ENCODE data around the gene NOXA1. TPM values are rescaled to one million over a fixed set of nuclear protein-coding genes. Genes with fewer than 3 reads are reported as not detected.

The NOXA1 gene
- total RNA-seq, 1 donor from 2014 or later = 2.1 TPM

GRCh38 chr9:137415451-137415850 lies 7.7 kb upstream of the NOXA1 start:
- TF ChIP-seq, protein P1, sequence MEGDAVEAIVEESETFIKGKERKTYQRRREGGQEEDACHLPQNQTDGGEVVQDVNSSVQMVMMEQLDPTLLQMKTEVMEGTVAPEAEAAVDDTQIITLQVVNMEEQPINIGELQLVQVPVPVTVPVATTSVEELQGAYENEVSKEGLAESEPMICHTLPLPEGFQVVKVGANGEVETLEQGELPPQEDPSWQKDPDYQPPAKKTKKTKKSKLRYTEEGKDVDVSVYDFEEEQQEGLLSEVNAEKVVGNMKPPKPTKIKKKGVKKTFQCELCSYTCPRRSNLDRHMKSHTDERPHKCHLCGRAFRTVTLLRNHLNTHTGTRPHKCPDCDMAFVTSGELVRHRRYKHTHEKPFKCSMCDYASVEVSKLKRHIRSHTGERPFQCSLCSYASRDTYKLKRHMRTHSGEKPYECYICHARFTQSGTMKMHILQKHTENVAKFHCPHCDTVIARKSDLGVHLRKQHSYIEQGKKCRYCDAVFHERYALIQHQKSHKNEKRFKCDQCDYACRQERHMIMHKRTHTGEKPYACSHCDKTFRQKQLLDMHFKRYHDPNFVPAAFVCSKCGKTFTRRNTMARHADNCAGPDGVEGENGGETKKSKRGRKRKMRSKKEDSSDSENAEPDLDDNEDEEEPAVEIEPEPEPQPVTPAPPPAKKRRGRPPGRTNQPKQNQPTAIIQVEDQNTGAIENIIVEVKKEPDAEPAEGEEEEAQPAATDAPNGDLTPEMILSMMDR (conservative IDR thresholded peaks at IDR 0.05; ENCODE audit: low read depth, low read length) = no peak
- DNase-seq (ENCODE audit: low read depth) = no peak
- H3K4me3 ChIP-seq (ENCODE audit: low read depth, low read length) = no peak overlapping the region

DNA sequence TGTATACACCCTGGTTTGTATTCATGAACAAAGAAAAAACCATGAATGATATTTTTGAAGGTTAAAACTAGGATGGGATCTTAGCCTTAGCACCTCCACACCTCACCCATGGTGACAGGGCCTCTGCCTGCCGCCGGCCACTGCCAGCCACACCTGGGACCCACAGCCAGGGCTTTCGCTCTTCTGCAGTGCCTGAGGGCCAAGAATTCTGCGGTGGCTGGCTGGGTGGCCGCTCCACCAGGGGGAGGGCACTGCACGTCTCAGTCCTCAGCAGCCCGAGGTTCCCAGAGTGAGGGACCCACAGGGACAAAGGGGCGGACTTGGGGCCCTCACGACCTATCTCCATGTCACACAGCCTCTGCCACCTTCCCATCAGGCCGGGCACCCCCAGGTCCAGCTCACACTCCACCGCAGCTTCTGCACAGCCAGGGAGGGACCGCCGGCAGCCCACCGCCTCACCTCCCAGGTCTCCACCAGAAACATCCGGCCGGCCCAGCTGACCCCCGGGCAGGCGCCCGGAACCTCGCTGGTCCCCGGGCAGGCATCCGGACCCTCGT lies 7.1 kb upstream of the NOXA1 start:
- TF ChIP-seq, protein P1 (conservative IDR thresholded peaks at IDR 0.05; ENCODE audit: low read depth, low read length) = no peak

DNA sequence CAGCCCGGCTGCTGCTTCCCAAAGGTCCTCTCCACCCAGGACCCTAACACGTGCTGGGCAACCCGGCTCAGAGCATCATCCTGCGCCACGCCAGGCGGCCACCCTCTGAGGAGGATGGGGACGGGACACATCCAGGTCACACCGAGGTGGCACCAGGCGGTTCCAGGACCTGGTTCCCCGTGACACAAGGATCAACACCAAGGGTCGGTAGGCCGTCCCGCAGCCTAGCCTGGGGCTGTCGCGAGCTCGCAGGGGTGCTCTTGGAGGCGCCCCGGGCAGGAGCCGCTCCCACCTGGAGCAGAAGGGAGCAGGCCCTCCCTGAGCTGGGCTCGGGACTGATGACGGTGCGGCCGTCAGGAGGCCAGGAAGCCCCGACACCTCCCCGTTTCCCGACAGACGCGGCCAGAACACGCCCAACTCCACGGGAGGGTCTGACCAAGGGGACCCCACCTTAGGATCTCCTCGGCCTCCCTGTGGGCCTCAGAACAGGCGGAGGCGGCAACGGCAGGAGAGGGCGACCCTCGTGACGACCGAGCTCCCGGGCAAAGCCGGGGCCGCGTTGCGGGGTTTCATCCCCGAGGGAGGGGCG lies 6.5 kb upstream of the NOXA1 start:
- DNase-seq (ENCODE audit: low read depth) = no peak
- TF ChIP-seq, protein P1 (conservative IDR thresholded peaks at IDR 0.05; ENCODE audit: low read depth, low read length) = no peak
- H3K4me3 ChIP-seq (ENCODE audit: low read depth, low read length) = no peak overlapping the region

More for the DNA sequence above, 7.1 kb upstream of the NOXA1 start:
- H3K4me3 ChIP-seq (ENCODE audit: low read depth, low read length) = no peak overlapping the region
- no peak for DNase-seq (ENCODE audit: low read depth)

GRCh38 chr9:137417161-137418021 lies 5.8 kb upstream of the NOXA1 start:
- DNase-seq (ENCODE audit: low read depth) = no peak
- TF ChIP-seq, protein P1 (conservative IDR thresholded peaks at IDR 0.05; ENCODE audit: low read depth, low read length) = no peak
- H3K4me3 ChIP-seq (ENCODE audit: low read depth, low read length) = no peak overlapping the region

GRCh38 chr9:137421838-137422603 lies 1.2 kb upstream of the NOXA1 start:
- TF ChIP-seq, protein P1 (conservative IDR thresholded peaks at IDR 0.05; ENCODE audit: low read depth, low read length) = no peak
- H3K4me3 ChIP-seq (ENCODE audit: low read depth, low read length) = peak overlapping the region; percentile 69
- DNase-seq (ENCODE audit: low read depth) = no peak

DNA sequence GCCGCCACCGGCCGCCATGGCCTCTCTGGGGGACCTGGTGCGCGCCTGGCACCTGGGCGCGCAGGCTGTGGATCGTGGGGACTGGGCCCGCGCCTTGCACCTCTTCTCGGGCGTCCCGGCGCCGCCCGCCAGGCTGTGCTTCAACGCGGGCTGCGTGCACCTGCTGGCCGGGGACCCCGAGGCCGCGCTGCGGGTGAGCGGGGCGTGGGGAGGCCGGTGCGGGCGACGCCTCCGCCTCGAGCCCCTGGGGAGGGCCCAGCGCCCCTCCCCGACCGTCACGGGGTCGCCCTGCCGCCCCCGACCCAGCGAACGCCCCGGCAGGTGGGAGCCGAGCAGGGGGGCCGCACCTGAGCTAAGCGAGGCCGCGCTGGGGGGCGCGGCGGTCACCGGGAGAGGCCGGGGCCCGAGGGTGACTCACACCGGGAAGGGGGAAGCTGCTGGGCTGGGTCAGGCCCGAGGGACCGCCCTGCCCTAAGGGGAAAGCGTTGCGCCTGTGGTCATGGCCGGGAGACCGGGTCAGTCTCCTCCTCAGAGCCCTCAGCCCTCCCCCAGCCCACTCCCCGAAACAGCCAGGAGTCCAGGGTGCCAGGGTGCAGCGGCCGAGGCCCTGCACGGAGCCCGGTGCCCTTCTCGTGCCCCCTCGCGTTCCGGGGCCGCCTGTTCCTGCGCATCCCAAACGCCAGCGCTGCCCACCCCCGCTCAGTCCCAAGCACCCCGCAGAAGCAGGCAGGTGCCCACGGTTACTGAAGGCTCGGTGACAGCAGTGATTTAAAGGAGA lies 510 bp downstream of the NOXA1 start:
- peak overlapping the region; percentile 70 for H3K4me3 ChIP-seq (ENCODE audit: low read depth, low read length)
- DNase-seq (ENCODE audit: low read depth) = no peak
- TF ChIP-seq, protein P1 (conservative IDR thresholded peaks at IDR 0.05; ENCODE audit: low read depth, low read length) = no peak
